HG02571 (cell line): ENCODE results near the gene MAEA.
A peak's percentile ranks its signal among the peaks of the same experiment; 100 is the strongest.
"Not testable (repeated sequence)": the region's sequence is repeated elsewhere in the genome, so short reads cannot be mapped to it uniquely, and the experiment has no call there.

Experiments used
- ATAC-seq: cut with Tn5 transposase; IDR thresholded peaks from one replicate; pipeline ENCODE4 v1.9.1; 2021; ENCODE audit warnings: mild to moderate bottlenecking, moderate library complexity; ENCODE audit not compliant: unreplicated experiment

MAEA gene

DNA sequence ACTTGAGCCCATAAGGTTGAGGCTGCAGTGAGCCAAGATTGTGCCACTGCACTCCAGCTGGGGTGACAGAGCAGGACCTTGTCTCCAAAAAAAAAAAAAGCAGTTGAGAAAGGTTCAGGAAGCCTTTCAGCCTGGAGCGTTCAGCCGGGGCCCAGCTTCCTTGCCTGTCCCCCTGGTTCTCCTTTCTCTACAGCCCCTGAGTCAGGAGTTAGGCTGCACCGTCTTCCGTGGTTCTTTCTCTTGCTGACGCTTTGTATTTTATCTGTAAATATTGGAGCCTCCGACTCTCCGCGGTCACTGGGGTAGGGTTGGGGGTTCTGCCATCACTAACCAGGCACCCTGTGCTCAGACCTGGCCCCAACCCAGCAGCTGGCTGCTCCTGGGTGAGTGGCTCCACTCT is 43.6 kb downstream of the MAEA start:
- no peak for ATAC-seq

DNA sequence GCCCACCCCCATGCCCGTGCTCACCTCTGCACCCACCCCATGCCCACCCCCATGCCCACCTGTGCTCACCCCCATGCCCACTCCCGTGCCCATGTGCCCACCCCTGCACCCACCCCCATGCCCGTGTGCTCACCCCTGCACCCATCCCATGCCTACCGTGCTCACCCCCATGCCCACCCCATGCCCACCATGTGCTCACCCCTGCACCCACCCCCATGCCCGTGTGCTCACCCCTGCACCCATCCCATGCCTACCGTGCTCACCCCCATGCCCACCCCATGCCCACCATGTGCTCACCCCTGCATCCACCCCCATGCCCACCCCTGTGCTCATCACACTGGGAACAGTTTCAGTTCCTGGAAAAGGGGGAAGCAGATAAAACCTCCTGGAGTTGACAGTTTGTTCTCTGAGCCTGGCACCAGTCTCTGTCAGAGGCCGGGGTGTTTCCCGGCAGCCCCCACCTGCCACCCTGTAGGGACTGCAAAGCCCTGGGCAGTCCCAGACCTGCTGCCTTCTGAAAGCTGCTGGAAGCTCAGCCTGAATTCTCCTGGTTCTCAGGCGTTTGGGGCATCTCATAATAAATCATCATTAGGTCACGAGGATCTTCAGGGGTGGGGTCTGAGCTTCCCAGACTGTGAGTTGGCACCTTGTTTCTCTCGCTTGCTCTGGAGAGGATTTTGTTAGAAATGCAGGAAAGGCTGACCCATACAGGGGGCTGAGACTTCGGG is 44.3 kb downstream of the MAEA start:
- not testable (repeated sequence) for ATAC-seq

DNA sequence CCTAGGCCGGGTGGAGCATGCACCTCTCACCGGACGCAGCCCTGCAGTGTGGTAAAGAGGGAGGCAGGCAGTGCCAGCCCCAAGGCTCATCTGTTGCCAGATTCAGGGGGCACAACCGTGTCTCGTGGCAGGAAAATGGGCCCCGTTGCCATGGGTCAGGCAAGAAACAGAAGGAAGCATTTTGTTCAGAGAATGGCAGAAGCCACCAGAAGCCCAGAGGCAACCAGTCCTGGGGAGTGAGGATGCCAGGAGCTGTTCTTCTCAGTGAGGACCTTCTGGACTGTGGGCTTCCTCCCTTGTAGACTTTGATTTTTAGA is 44.8 kb downstream of the MAEA start:
- ATAC-seq, result no peak

DNA sequence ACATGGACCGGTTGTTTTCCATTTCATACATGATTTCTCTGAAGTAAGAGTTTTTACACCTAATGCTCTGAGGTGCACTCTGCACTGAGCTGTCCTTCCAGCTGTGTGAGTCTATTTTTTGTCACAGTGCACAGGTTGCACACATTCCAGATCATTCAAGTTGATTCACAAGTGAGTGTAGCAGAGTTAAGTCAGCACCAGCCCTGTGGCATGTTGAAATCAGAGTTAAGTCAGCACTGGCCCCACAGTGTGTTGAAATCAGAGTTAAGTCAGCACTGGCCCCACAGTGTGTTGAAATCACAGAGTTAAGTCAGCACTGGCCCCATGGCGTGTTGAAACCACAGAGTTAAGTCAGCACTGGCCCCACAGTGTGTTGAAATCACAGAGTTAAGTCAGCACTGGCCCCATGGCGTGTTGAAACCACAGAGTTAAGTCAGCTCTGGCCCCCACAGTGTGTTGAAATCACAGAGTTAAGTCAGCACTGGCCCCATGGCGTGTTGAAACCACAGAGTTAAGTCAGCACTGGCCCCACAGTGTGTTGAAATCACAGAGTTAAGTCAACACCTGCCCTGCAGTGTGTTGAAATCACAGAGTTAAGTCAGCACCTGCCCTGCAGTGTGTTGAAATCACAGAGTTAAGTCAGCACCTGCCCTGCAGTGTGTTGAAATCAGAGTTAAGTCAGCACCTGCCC is 45.6 kb downstream of the MAEA start:
- not testable (repeated sequence) for ATAC-seq

DNA sequence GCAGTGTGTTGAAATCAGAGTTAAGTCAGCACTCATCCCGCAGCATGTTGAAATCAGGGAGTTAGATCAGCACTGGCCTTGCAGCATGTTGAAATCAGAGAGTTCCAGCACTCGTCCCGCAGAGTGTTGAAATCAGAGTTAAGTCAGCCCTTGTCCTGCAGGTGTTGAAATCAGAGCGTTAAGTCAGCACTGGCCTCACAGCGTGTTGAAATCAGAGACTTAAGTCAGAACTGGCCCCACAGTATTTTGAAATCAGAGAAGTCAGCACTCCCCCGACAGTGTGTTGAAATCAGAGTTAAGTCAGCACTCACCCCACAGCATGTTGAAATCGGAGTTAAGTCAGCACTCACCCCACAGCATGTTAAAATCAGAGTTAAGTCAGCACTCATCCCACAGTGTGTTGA is 46.4 kb downstream of the MAEA start:
- ATAC-seq, result no peak

DNA sequence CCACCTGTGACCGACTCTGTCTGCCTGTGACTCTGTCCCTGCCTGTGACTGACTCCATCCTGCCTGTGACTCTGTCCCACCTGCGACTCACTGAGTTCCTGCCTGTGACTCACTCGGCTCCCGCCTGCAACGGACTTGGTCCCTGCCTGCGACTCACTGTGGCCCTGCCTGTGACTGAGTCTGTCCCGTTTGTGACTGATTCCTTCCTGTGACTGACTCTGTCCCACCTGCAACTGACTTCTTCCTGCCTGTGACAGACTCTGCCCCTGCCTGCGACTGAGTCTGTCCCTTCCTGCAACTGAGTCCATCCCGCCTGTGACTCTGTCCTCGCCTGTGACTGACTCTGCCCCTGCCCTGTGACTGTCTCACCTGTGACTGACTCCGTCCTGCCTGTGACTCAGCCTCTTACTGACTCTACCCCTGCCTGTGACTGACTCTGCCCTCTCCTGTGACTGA is 47.7 kb downstream of the MAEA start:
- no peak for ATAC-seq

DNA sequence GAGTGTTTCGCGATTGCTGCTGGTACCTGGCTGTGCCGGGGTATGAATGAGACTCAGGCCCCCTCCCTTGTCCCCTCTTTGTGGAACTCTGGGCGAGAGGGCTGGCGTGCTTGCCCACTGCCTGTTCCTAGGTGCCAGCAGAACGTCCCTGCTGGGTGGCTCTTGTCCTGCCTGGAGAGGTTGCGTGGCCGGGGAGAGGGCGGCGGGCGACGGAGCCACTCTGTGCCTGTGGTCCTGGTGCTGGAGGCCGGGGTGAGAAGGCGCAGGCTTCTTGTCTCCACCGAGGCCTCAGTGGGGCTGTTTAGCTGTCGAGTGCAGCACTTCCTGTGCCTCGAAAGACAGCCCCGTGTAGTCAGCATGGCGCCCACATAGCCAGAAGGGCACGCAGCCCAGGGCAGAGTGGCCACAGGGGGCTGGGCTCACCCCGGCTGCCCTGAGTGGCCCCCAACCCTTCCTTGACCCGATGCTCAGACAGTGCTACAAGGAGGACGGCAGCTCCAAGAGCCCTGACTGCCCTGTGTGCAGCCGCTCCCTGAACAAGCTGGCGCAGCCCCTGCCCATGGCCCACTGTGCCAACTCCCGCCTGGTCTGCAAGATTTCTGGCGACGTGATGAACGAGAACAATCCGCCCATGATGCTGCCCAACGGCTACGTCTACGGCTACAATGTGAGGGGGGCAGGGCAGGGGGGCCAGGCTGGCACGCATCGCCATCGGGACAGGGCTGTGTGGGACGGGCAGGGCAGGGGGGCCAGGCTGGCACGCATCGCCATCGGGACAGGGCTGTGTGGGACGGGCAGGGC is 48.5 kb downstream of the MAEA start:
- no peak for ATAC-seq

DNA sequence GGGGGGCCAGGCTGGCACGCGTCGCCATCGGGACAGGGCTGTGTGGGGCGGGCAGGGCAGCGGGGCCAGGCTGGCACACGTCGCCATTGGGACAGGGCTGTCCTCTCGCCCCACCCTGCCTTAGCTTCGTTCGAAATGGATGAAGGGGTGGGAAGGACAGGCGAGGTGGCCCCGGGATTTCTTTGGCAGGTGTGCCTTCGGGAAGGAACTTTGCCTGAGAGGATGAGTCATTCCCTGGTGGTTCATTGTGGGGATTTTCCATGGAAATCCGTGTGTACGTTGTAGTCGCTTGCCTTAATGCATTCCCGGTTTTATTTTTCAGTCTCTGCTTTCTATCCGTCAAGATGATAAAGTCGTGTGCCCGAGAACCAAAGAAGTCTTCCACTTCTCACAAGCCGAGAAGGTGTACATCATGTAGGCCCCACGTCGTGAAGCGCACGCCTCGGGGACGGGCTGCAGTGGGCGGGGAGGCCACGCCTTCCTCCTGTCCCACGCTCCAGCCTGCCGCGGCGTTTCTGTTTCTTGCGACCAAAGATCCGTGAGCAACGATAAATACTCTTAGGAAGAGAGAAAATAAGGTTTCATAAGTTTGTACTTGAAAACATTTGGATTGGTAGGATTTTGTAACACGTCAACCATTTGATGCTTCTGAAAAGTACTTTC is 49.2 kb downstream of the MAEA start:
- ATAC-seq, result no peak

DNA sequence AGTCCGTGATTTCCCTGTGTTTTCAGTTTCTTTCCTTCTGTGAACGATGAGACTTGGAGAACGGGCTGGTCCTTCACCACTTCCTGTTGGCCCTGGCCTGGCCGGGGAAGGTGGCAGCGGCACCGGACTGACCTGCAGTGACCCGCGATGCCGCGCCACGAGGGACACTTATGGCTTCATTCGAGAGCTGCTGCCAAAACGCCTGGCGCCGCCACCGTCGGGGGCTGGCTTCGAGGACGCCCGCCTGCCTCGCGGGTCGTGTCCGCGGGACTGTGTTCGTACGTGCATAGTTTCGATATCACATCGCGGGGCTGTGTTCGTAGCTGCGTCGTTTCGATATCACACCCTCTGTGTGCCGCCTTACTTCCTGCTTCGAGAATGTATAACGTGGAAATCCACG is 49.8 kb downstream of the MAEA start:
- ATAC-seq, result no peak

DNA sequence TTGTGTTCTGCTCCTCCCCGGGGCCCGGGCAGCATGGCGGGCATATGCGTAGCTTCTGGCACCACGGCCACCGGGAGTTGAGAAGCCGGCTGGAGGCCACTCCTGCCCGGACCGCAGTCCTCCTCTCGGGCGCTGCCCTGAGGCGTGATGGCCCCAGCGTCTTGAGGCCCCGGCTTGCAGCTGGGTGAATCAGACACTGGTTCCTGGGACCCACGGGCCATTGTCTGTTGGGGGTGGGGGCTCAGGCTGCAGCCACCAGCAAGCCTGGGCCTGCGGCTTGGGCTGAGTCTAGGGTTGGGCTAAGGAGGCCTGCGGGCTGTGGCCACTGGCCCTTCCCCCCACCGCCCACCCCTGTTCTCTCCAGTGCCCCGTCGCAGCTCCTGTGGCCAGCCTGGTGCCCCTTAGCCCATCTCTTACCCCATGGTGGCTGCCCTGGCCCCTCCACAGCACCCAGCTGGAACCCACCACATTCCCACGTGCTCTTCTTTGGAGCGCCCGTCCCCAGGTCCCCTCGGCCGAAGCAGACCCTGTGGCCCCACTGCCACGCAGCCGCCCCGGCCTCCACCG is 50.6 kb downstream of the MAEA start:
- ATAC-seq, result no peak

DNA sequence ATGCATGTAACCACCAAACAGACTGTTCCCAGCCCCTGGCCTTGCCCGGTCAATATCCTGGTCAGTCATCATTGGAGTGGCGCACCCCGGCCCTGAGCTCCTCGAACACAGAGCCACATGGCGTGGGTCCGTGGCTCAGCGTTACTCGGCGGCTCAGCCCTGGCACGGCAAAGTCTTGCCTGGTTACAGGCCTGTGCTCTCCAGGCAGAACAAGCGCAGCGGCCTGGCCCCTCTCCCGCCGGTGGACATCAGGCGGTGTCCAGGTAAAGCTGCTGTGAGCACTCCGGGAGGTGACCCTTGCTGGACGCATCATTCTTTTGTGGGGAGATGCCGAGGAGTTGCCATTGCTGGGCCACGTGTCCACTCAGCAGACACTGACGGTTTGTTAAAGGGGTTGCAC is 51.2 kb downstream of the MAEA start:
- no peak for ATAC-seq

DNA sequence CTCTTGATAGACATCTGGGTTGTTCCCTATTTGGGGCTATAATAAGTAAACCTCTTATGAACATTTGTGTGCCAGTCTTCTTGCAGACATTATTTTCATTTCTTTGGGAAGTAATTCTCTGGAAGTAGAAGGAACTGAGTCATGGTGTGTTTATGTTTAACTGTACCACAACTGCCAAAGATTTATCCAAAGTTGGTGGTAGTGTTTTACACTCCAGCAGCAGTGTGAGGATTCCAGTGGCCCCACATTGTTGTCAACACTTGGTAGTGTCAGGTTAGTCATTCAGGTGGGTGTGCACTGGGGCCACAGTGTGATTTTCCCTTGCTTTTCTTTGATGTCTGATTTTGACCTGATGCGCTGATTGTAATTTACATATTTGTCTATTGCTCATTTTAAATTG is 52.3 kb downstream of the MAEA start:
- ATAC-seq, result no peak

DNA sequence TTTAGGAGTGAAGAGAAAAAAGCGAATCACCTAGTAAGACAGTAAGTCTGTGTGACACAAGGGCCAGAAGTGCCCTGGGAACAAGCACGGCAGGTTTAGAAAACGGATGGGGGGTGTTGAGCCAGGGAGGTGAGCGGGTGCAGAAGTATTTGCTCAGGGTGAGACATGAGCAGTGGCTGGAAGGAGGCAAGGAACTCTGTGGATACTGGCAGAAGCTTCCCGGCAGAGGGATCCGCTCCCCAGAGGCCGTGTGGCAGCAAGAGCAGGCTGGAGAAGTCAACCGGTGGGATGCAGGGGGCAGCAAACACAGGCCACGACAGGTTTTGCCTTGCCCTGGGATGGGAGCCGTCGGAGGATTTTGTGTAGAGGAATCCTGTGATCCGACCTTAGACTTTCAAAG is 55.0 kb downstream of the MAEA start:
- ATAC-seq, result no peak

DNA sequence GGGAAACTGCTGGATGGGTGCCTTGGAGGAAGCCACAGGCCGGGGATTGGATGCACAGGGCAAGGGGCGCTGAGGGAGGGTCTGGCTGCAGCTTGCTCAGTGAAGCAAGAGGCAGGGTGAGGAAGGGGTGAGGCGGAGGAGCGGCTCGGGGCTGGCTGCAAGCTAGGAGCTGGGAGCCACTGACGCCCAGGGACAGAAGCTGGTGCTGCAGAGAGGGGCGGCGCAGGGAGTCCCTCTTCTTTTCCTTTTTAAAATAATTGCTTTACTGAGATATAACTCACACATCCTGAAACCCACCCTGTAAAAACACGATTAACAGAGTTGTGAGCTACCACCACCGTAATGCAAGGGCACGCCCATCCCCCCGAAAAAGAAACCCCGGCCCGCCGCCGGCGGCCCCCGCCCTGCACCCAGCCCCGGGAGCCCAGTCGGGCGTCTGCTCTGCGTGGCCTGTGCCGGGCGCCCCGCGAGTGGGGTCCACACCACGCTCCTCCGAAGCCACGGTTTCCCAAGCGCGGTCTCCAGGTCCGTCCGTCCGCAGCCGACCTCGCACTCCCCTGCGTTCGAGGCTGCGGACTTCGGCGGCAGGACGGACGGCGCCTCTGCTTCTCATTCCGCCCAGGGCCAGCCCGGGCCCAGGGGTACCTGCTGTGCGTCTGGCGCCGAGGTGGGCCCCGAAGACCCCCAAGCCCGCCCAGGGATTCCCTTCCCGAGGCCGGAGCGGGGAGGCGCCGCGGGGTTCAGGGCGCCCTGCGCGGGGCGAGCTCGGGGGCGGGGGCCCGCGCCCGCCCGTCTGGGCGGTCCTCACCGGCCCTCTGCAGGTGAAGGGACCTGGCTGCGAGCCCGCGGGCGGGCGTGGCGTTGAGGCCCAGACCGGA is 56.5 kb downstream of the MAEA start:
- peak; percentile 23 for ATAC-seq

DNA sequence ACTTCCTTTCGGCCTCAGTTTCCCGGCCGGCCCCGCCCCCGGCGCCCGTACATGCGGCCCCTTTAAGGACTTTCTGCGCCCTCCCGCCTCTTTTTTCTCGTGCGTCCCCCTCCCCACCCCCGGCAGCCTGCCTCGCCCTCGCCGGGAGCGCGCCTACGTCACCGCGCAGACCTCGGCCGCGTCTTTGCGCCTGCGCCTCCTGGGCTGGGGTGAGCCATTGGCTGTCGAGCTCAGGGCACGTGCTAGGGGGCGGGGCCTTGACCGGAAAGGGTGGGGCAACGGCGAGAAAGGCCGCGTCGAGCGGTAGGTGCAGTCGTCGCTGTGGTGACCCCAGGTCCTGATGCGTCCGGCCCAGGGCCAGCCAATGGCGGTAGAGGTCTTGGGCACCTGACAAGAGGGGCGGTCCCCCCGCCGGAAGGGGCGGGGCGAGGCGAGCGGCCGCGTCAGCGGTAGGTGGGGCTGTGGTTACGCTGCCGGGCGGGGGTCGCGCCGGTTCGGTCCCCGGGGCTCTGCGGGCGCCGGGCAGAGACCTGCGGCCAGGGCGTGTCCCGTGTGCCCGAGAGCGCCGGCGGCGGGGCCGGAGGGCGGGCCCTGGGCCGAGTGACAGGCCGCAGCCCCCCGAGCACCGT is 57.2 kb downstream of the MAEA start, which contains the start of gene UVSSA:
Gene UVSSA (plus strand): TSS at position 428 of the 629 bp plus-strand sequence. CDS start 884 bp downstream, outside the sequence.
- ATAC-seq, result peak; percentile 92

DNA sequence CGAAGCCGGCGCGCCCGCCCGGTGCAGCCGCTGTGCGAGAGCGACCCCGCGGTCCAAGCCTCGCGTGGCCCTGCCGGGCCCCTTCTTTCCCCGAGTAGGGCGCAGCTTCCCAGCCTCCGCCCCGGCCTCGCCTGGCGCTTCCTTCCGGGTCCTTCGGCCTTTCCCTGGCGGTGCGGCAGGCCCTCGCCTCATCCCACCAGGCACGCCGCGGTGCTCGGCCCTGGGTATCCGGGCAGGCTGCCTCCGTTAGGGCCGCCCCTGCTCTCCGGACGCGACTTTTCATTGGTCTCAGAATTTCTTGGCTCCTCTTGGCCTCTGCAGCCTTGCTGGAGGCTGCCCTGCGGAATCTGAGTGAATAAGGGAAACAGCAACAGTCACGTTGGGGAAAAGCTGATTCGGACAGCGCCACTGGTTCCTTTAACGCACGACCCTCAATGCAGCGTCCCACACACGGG is 57.7 kb downstream of the MAEA start:
- peak; percentile 19 for ATAC-seq

DNA sequence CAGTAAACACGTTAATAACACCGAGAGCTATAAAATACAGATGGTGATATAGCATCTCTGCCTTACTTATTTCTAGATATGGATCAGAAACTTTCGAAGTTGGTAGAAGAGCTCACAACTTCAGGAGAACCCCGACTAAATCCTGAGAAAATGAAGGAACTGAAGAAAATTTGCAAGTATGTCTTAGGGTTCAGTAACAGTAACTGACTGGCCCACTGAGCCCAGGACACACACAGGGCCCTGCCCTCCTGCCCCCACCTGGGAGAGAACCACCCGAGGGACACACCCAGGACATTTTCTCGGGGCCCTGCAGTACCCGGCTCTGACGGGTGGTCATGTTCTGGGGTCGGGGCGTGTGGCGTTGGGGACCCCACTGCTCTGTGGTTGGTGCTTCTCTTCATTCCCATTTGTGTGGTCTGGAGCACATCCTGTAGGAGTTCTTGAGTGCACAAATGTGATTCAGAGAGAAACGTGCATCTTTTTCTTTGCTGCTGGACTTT is 58.4 kb downstream of the MAEA start:
- no peak for ATAC-seq

DNA sequence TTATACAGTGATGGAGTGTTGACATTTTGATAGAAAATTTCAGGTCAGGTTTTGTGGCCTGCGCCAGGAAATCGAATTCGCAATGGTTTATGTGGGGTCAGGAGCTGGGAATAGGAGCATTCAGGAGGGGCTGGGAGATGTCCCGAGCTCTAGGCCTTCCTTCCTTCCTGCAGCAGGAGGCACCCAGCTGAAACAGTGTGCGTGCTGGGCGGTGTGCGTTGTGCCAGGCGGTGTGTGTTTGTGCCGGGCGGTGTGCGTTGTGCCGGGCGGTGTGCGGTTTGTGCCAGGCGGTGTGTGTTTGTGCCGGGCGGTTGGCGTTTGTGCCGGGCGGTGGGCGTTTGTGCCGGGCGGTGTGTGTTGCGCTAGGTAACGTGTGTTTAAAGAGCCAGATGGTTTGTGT is 59.1 kb downstream of the MAEA start:
- no peak for ATAC-seq
